H1 (cell line): Measurements from ENCODE around the gene MTF1. TPM values are rescaled to one million over a fixed set of nuclear protein-coding genes. Genes with fewer than 3 reads are reported as not detected.

Experiments
- GABPA ChIP-seq: IDR thresholded peaks from 2 replicates; pipeline ENCODE4 v1.6.1; 2011; ENCODE audit warnings: mild to moderate bottlenecking, low read length, moderate library complexity, borderline replicate concordance; ENCODE audit not compliant: insufficient read depth
- JUN ChIP-seq: IDR thresholded peaks from 2 replicates; pipeline ENCODE4 v1.6.1; 2011; ENCODE audit warnings: low read depth, mild to moderate bottlenecking, improper control_type of control experiment, low read length
- PHF8 ChIP-seq: fragments of 200-600 bp; sonication (generic); conservative IDR thresholded peaks from 2 replicates; pipeline ENCODE4 v1.7.1; 2012; ENCODE audit warnings: low read depth, mild to moderate bottlenecking, inconsistent platforms, low read length, moderate library complexity
- RAD21 ChIP-seq, 2 experiments: IDR thresholded peaks in 1 of 2; conservative IDR thresholded peaks in 1 of 2; 2 replicates each; pipeline ENCODE4 v1.6.1; 2011; ENCODE audit warnings: low read depth in 2 of 2, low read length in 2 of 2, improper control_type of control experiment in 1 of 2, inconsistent platforms in 1 of 2, mild to moderate bottlenecking in 1 of 2, moderate library complexity in 1 of 2
- polyA plus RNA-seq, 7 experiments: library from polyadenylated mRNA; depleted of rRNA in 3 of 7; stranded (reverse) in 5 of 7; unstranded in 2 of 7; fragments of >200 nt in 5 of 7; fragments of 200-250 nt in 2 of 7; gene quantifications; 1 replicate in 5 of 7; 2 replicates in 1 of 7; 4 replicates in 1 of 7; pipeline versions ENCODE4 v1.2.1 to v1.2.3, GENCODE V29; 2011 to 2013; ENCODE audit warnings: missing spikeins in 2 of 7, mixed read lengths in 2 of 7
- total RNA-seq: library from RNA; stranded (reverse); fragmentation: NEBNext Ultra II Directional; extraction: Animal tissue kit (Norgen Biotek cat#: 25700); gene quantifications from 2 replicates; pipeline ENCODE4 v1.2.1, GENCODE V29; 2021

Gene MTF1
- total and polyA plus RNA-seq, 2 of the 8 experiments (the other 6 are each of a cell fraction or from before 2014, with no cell fraction given) = 4.0 to 15.5 TPM

DNA sequence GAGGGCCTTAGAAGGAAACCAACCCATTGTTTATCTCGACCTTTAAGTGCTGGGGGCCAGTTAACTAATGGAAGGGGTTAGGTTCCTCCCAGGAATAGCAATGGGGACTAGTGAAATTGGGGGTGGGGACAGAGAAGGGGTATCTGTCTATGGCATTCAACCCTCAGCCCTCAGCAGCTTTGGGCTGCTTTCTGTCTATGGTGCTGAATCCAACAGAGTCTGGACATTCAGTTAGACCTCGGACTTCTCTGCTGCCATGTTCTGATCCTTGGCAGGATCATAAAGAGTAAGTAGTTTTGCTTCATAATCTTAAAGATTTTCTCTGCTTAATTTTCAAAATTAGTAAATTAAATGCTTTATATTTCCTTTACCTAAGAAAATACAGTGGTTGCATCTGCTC is 91.9 kb downstream of the MTF1 start (continued):
- TF ChIP-seq PHF8 (no peak), RAD21 (IDR thresholded peaks at IDR 0.05 in 1 of 2, conservative IDR thresholded peaks at IDR 0.05 in 1 of 2; ENCODE audit: low read depth in 2 of 2, low read length in 2 of 2) (no peak), JUN (no peak), GABPA (no peak)
